ENCODE results near the gene SEC24C.

DNA sequence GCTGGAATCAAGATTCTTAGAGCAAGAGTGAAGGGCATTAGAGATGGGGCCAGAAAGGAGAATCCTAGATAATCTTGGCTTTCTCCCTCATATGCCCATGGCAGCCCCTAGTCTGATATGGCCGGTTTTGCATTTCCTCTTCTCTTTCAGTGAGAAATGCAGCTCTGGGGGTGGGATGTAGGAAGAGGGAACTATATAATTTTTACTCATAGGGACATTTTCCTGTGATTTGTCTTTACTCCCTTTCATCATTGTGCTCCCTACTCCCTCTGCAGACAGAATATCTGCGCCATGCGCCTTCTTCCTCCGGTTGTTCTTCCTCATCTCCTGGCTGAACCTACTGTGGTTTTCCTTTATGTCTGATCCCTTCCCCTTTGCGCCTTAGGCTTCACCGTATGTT is 20.9 kb downstream of the SEC24C start:
- no peak for TF ChIP-seq CTBP1 (IDR thresholded peaks at IDR 0.05; ENCODE audit: borderline replicate concordance)
- no peak for TF ChIP-seq SP1 (IDR thresholded peaks at IDR 0.05)
- no peak for TF ChIP-seq FOXM1 (IDR thresholded peaks at IDR 0.05; ENCODE audit: borderline replicate concordance)
- TF ChIP-seq LEF1 (IDR thresholded peaks at IDR 0.05; ENCODE audit: borderline replicate concordance) = no peak
- TF ChIP-seq FOXK2 (IDR thresholded peaks at IDR 0.05) = no peak
- no peak for TF ChIP-seq TARDBP (IDR thresholded peaks at IDR 0.05)
- no peak for TF ChIP-seq ZNF384 (IDR thresholded peaks at IDR 0.05)
- no peak for TF ChIP-seq ELF4 (IDR thresholded peaks at IDR 0.05)
- TF ChIP-seq BHLHE40 (IDR thresholded peaks at IDR 0.05; ENCODE audit: borderline replicate concordance) = no peak
